A549 treated with RU486 at 1 μM for 4 hours (cell line): Measurements from ENCODE around the gene FEZ2. TPM values are rescaled to one million over a fixed set of nuclear protein-coding genes. Genes with fewer than 3 reads are reported as not detected.

Experiments used
- total RNA-seq: library from RNA; stranded (reverse); fragments of 200-300 nt; extraction: Qiagen RNA extraction; gene quantifications from 5 replicates; pipeline ENCODE4 v1.2.3, GENCODE V29; 2022; ENCODE audit warnings: low read depth

FEZ2 gene
- total RNA-seq, result 41.9 to 64.0 TPM (median 49.4 TPM) in 5 replicates

GRCh38 chr2:36597532-36598377 is at the start of gene FEZ2:
Gene FEZ2 (minus strand): TSS chr2:36598168. CDS start chr2:36598142, 26 bp downstream.

Other genes with a start within 250 kb of the FEZ2 start
- 104 to 157 TPM (median 143 TPM) in 5 replicates for gene CRIM1, start 242.4 kb downstream of the FEZ2 start, total RNA-seq
- not detected in 5 replicates for gene VIT, start 98.5 kb upstream of the FEZ2 start, total RNA-seq